ENCODE data around the gene POP4.

POP4 gene

DNA sequence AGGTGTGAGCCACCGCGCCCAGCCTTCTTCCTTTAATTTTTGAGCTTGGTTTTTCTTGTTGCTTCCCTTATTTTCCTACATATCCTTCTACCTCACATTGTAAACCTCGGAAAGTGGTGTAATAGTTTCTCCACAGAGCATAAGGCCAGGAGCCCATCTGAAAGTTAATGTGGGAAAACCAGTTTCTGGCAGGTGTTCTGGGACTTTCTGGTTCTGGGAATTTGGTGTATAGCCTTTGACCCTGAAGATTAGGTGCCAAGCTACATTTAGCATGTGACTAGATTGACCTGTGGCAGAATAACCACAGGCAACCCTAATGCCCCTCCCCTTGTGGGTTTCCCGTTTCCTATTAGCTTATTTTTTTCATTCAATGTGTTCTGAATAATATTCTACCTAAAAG, 8.7 kb downstream of the POP4 start:
- ChIA-PET POLR2A (ENCODE audit: low non-redundant PET) (no interaction called here), CTCF (interaction anchor here (0.6 to 1.4 kb wide), 2 partner anchors 54 to 214 kb away, joined by 3 to 4 read pairs; no protein-coding TSS in a partner anchor)
- no peak overlapping the region for H3K27ac ChIP-seq
- TF ChIP-seq, protein P1, sequence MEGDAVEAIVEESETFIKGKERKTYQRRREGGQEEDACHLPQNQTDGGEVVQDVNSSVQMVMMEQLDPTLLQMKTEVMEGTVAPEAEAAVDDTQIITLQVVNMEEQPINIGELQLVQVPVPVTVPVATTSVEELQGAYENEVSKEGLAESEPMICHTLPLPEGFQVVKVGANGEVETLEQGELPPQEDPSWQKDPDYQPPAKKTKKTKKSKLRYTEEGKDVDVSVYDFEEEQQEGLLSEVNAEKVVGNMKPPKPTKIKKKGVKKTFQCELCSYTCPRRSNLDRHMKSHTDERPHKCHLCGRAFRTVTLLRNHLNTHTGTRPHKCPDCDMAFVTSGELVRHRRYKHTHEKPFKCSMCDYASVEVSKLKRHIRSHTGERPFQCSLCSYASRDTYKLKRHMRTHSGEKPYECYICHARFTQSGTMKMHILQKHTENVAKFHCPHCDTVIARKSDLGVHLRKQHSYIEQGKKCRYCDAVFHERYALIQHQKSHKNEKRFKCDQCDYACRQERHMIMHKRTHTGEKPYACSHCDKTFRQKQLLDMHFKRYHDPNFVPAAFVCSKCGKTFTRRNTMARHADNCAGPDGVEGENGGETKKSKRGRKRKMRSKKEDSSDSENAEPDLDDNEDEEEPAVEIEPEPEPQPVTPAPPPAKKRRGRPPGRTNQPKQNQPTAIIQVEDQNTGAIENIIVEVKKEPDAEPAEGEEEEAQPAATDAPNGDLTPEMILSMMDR (conservative IDR thresholded peaks at IDR 0.05; ENCODE audit: low read depth), result no peak
- no peak for DNase-seq (ENCODE audit: low spot score)

DNA sequence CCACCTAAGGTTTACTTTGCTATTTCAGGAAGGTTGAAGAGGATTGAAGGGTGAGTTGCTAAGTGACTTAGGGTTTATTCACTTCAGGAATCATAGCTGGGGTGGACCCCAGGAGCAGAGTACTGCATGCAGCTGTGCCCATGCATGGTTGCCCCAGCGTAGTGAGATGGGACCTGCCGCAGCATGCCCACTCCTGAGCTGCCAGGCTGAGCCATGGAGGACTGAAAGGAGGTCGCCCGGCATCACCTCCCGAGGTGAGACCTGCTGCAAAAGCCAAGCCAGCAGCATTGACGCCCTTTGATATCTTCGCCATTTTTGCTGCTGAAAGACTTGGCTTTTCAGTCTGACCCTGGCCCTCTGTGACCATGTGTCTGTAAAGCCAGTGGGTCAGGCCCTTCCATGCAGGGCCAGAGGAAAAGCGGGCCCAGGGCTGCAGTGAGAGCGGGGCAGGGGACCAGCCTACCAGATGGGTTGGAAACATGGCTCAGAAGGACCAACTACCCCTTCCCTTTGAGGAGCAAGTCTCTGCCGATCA, 9.9 kb downstream of the POP4 start:
- TF ChIP-seq, protein P1 (conservative IDR thresholded peaks at IDR 0.05; ENCODE audit: low read depth), result no peak
- no peak for DNase-seq (ENCODE audit: low spot score)
- ChIA-PET POLR2A (ENCODE audit: low non-redundant PET) (no interaction called here), CTCF (interaction anchor here (0.7 kb wide), 1 partner anchor 53 kb away, joined by 3 read pairs; no protein-coding TSS in a partner anchor)
- H3K27ac ChIP-seq, result no peak overlapping the region; the same call in 1 of the 2 replicates

DNA sequence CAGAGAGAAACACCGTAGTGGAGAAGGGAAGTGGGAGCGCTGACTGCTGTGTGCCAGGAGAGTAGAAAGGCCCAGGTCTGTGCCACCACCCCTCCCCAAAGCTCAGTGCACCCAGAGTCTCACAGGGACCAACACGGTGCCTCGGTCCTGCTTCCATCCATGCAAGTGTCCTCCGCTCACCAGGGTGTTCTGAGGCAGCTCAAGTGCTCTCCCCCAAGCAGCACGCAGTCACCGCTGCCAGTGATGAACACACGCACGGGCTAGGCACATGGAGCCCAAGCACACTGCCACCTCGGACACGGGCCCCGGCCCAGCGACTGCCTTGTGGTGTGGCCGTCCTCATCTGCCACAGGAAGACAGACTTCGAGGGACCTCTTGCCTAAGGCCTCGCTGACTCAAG, 10.5 kb downstream of the POP4 start:
- DNase-seq (ENCODE audit: low spot score), result no peak
- ChIA-PET POLR2A (ENCODE audit: low non-redundant PET) (no interaction called here), CTCF (interaction anchor here (1.1 kb wide), 1 partner anchor 100 kb away, joined by 4 read pairs; no protein-coding TSS in a partner anchor)
- no peak overlapping the region; the same call in 1 of the 2 replicates for H3K27ac ChIP-seq
- TF ChIP-seq, protein P1 (conservative IDR thresholded peaks at IDR 0.05; ENCODE audit: low read depth), result no peak

DNA sequence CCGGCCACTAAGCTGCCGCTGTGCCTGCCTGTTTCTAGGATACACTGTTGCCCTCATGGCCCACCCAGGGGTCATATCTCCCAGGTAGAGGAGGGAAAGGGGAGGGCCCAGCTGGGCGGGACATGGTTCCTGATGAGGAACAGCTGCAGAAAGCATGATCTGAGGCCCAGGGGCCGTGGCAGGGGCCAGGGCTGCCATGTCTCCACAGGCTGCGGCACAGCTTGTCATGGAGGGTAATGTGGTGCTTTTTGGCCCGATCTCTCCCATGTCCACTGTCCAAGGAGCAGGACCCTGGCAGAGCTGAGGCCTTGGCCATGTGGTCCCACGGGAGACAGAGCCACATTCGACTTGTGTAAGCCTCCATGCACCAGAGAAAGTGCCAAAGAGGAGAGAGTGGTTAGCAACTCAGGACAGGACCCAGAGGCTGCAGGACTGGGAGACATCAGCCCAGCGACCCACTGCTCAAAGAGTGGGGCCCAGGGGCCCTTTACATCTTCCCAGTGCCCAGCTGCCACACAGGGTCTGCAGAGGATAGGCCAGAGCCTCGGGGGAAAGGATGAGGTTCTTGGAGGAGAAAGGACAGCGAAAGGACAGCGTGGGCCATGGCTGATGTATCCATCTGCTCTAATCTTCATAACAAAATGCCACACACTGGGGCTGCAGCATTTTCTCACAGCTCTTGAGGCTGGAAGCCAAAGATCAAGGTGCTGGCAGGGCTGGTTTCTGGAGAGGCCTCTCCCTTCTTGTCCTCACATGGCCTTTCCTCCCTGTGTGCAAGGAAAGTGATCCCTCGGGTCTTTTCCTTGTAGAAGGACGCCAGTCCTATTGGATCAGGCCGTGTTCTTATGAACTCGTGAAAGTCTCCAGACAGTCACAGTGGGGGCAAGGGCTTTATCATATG, 11.5 kb downstream of the POP4 start:
- DNase-seq (ENCODE audit: low spot score), result no peak
- POLR2A ChIA-PET (ENCODE audit: low non-redundant PET), result no interaction called here
- CTCF ChIA-PET, result interaction anchor here (1.1 kb wide), 1 partner anchor 99 kb away, joined by 4 read pairs; no protein-coding TSS in a partner anchor

DNA sequence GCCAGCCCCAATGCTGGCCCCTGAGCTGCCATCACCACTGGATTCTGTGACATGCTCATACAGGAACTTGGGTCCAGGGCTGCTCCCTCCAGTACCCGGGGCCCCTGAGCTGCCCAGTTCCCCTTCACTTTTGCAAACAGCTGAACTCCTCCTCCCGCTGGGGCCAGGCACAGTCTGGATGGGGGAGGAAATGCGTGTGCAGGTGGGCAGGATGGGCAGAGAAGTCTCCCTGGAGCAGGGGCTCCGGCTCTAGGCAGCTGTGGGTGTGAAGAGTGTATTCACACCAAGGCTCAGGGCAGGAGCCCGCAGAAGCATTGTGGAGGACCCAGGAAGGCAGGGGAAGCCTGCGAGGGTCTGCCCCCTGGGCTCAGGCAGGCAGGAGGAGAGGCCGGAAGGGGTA, 12.4 kb downstream of the POP4 start:
- DNase-seq (ENCODE audit: low spot score), result no peak
- TF ChIP-seq, protein P1 (conservative IDR thresholded peaks at IDR 0.05; ENCODE audit: low read depth), result no peak
- POLR2A ChIA-PET (ENCODE audit: low non-redundant PET), result no interaction called here
- no peak overlapping the region for H3K27ac ChIP-seq
- CTCF ChIA-PET, result no interaction called here

More for the DNA sequence above, 11.5 kb downstream of the POP4 start:
- TF ChIP-seq, protein P1 (conservative IDR thresholded peaks at IDR 0.05; ENCODE audit: low read depth), result no peak
- H3K27ac ChIP-seq, result no peak overlapping the region

DNA sequence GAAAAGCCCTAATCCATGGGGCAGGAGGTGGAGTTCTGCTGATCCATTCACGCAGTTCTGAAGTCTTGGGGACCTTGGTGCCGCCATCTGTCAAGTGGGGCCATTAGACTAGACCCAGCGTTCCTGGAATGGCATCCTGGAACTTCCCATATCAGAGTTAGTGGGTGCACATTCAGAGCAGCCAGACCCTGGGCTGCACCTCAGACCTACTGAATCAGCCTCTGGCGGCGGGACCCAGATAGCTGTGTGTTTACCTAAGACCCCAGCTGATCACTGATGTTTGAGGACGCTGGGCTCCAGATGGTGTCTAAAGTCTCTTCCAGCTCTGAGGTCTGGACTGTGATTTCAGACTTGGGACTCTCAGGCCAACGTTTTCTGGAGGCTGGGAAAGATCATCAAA, 12.8 kb downstream of the POP4 start:
- CTCF ChIA-PET, result interaction anchor here (1.5 kb wide), 1 partner anchor 8 kb away, joined by 3 read pairs; no protein-coding TSS in a partner anchor
- POLR2A ChIA-PET (ENCODE audit: low non-redundant PET), result no interaction called here
- TF ChIP-seq, protein P1 (conservative IDR thresholded peaks at IDR 0.05; ENCODE audit: low read depth), result no peak
- no peak for DNase-seq (ENCODE audit: low spot score)
- no peak overlapping the region for H3K27ac ChIP-seq

All from RWPE1 (cell line).